SH-SY5Y (cell line): ENCODE results near the gene POU6F2.

Experiments
- GATA2 ChIP-seq: IDR thresholded peaks from 2 replicates; pipeline ENCODE4 v1.6.1; 2011; ENCODE audit warnings: mild to moderate bottlenecking, low read depth, low read length
- GATA3 ChIP-seq: IDR thresholded peaks from 2 replicates; pipeline ENCODE4 v1.6.1; 2011; ENCODE audit warnings: low read depth, mild to moderate bottlenecking, low read length, moderate library complexity

DNA sequence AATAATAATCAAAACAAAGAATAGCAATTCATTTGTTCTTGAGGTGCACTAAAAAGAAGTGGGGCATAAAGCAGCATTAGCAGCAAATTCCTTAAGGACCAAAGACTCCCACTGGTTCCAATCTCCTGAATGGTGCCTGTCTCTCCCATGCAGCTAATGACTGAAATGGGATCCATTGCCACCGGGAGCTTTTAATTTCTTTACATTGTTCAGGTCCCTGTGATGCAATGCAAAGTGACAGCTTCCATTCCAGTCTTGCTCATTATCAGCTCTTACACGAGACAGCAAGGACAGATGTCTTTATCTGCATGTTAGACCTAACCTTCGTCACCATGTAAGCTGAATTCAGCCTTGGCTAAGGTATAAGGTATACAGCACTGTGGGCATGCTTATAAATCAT, 148.1 kb downstream of the POU6F2 start:
- TF ChIP-seq GATA2 (no peak), GATA3 (no peak)
